Naive thymus-derived CD8-positive, alpha-beta T cell (primary cell): ENCODE results near the gene HOXD9. TPM values are rescaled to one million over a fixed set of nuclear protein-coding genes. Genes with fewer than 3 reads are reported as not detected.

Source experiments
- ATAC-seq, 2 donors: fragments of 150-1000 bp; cut with Tn5 transposase in 1 of 2; sonication (Bioruptor Pico), chemical (Tn5 transposase) in 1 of 2; 1 replicate in 1 of 2; 2 replicates in 1 of 2; pipeline ENCODE4 v1.10.0; 2021; ENCODE audit warnings: mild to moderate bottlenecking in 2 of 2, moderate library complexity in 2 of 2
- POLR2A ChIA-PET: fragments of 350-600 bp; sonication (Branson Sonifier 250); formaldehyde crosslinking; loops from one replicate; lab custom pipeline; 2021; ENCODE audit warnings: antibody characterized with exemption; lab: Charles Lee
- DNase-seq, 10 donors: peaks; one replicate each; pipeline versions ENCODE4 v3.0.0 to v3.0.0-alpha.2; 2020 to 2022
- H3K27ac Mint-ChIP-seq, 10 donors: one replicate each; pipeline ENCODE4 v1.8.0; 2020 to 2022; ENCODE audit warnings: mild to moderate bottlenecking in 10 of 10, mixed read lengths in 10 of 10, moderate library complexity in 4 of 10, inconsistent platforms in 1 of 10
- H3K27me3 Mint-ChIP-seq, 5 donors: one replicate each; pipeline ENCODE4 v1.8.0; 2021 to 2022; ENCODE audit warnings: mixed read lengths in 5 of 5
- H3K36me3 Mint-ChIP-seq, 3 donors: one replicate each; pipeline ENCODE4 v1.8.0; 2020 to 2022; ENCODE audit warnings: mixed read lengths in 3 of 3, mild to moderate bottlenecking in 2 of 3, inconsistent platforms in 1 of 3
- H3K4me1 Mint-ChIP-seq, 4 donors: one replicate each; pipeline ENCODE4 v1.8.0; 2021 to 2022; ENCODE audit warnings: mixed read lengths in 4 of 4
- H3K4me3 Mint-ChIP-seq, 10 donors: one replicate each; pipeline ENCODE4 v1.8.0; 2020 to 2022; ENCODE audit warnings: mild to moderate bottlenecking in 10 of 10, mixed read lengths in 10 of 10, moderate library complexity in 6 of 10, inconsistent platforms in 1 of 10
- H3K9me3 Mint-ChIP-seq, 9 donors: one replicate each; pipeline ENCODE4 v1.8.0; 2020 to 2022; ENCODE audit warnings: mixed read lengths in 9 of 9, mild to moderate bottlenecking in 3 of 9, inconsistent platforms in 1 of 9, moderate library complexity in 1 of 9
- polyA plus RNA-seq, 3 donors: library from polyadenylated mRNA; unstranded; fragments of 300-500 nt; fragmentation: Illumina TruSeq; gene quantifications; one replicate each; pipeline ENCODE4 v1.2.3, GENCODE V29; 2021
- total RNA-seq, 8 experiments: library from RNA in 2 of 8; stranded (reverse) in 2 of 8; gene quantifications; one replicate each; pipeline ENCODE4 v1.2.3 and lab custom pipeline; 2021 to 2026

HOXD9 gene
- total and polyA plus RNA-seq, 5 experiments from 2014 or later: not detected

GRCh38 chr2:176094349-176094748, 28.2 kb upstream of the HOXD9 start:
- peaks cover 0 to 46% (median 8%) of the 10 kb centered on the region in 9 donors for H3K9me3 Mint-ChIP-seq
- peaks cover 11 to 32% (median 13%) of the 10 kb centered on the region in 3 donors for H3K36me3 Mint-ChIP-seq
- ATAC-seq: no peak
- DNase-seq: no peak
- POLR2A ChIA-PET: interaction anchor here (1.0 kb wide), 1 partner anchor 12 kb away, joined by 4 read pairs; no protein-coding TSS in a partner anchor
- H3K4me1 Mint-ChIP-seq: peaks cover 19 to 41% (median 32%) of the 10 kb centered on the region in 4 donors
- H3K4me3 Mint-ChIP-seq: no peak overlapping the region
- H3K27ac Mint-ChIP-seq: no peak overlapping the region
- peaks cover 63 to 95% (median 83%) of the 10 kb centered on the region in 5 donors for H3K27me3 Mint-ChIP-seq

- Mint-ChIP-seq H3K36me3 (peaks cover 9 to 30% (median 12%) of the 10 kb centered on the region in 3 donors), H3K9me3 (peaks cover 0 to 43% (median 8%) of the 10 kb centered on the region in 9 donors), H3K27ac (no peak overlapping the region), H3K27me3 (peaks cover 54 to 93% (median 75%) of the 10 kb centered on the region in 5 donors), H3K4me1 (peaks cover 19 to 41% (median 33%) of the 10 kb centered on the region in 4 donors), H3K4me3 (peak overlapping the region in 2 of 10 donors; percentile 22 to 32)
- POLR2A ChIA-PET: no interaction called here
- ATAC-seq: no peak
- no peak for DNase-seq
These were observed 27.1 kb upstream of the HOXD9 start for GRCh38 chr2:176095421-176095820.

- no peak overlapping the region for H3K27ac Mint-ChIP-seq
- POLR2A ChIA-PET: interaction anchor here (0.9 kb wide), 1 partner anchor 16 kb away, joined by 3 read pairs; no protein-coding TSS in a partner anchor
- H3K36me3 Mint-ChIP-seq: peaks cover 8 to 24% (median 9%) of the 10 kb centered on the region in 3 donors
- DNase-seq: peak in 1 of 10 donors; percentile 4
- peaks cover 0 to 35% (median 2%) of the 10 kb centered on the region in 9 donors for H3K9me3 Mint-ChIP-seq
- peaks cover 19 to 41% (median 33%) of the 10 kb centered on the region in 4 donors for H3K4me1 Mint-ChIP-seq
- peak overlapping the region; percentile 57 to 87 (median 78) for H3K4me3 Mint-ChIP-seq
- ATAC-seq: peak in 1 of 2 donors; percentile 12
- peaks cover 50 to 93% (median 72%) of the 10 kb centered on the region in 5 donors for H3K27me3 Mint-ChIP-seq
These were observed 26.1 kb upstream of the HOXD9 start for GRCh38 chr2:176096243-176096985.

GRCh38 chr2:176096986-176097819, 25.3 kb upstream of the HOXD9 start:
- Mint-ChIP-seq H3K9me3 (peaks cover 0 to 29% (median 2%) of the 10 kb centered on the region in 9 donors), H3K36me3 (peaks cover 5 to 24% (median 7%) of the 10 kb centered on the region in 3 donors), H3K4me3 (peak overlapping the region; percentile 57 to 87 (median 78)), H3K4me1 (peaks cover 15 to 33% (median 27%) of the 10 kb centered on the region in 4 donors), H3K27ac (no peak overlapping the region), H3K27me3 (peaks cover 49 to 93% (median 73%) of the 10 kb centered on the region in 5 donors)
- DNase-seq (peak; percentile 25 to 66 (median 50)), ATAC-seq (peak; percentile 74 to 77)
- POLR2A ChIA-PET: interaction anchor here (0.9 kb wide), 2 partner anchors 15 to 17 kb away, joined by 3 read pairs; no protein-coding TSS in a partner anchor

GRCh38 chr2:176097820-176098365, 24.6 kb upstream of the HOXD9 start:
- H3K9me3 Mint-ChIP-seq: peaks cover 0 to 32% (median 5%) of the 10 kb centered on the region in 9 donors
- DNase-seq (no peak), ATAC-seq (no peak)
- peak overlapping the region; percentile 57 to 87 (median 78) for H3K4me3 Mint-ChIP-seq
- H3K36me3 Mint-ChIP-seq: peaks cover 7 to 27% (median 7%) of the 10 kb centered on the region in 3 donors
- no peak overlapping the region for H3K27ac Mint-ChIP-seq
- POLR2A ChIA-PET: interaction anchor here (0.9 kb wide), 1 partner anchor 15 kb away, joined by 3 read pairs; no protein-coding TSS in a partner anchor
- peaks cover 55 to 99% (median 80%) of the 10 kb centered on the region in 5 donors for H3K27me3 Mint-ChIP-seq
- H3K4me1 Mint-ChIP-seq: peaks cover 15 to 31% (median 26%) of the 10 kb centered on the region in 4 donors

- peaks cover 6 to 31% (median 9%) of the 10 kb centered on the region in 3 donors for H3K36me3 Mint-ChIP-seq
- DNase-seq (peak in 1 of 10 donors; percentile 31), ATAC-seq (no peak)
- peaks cover 0 to 28% (median 5%) of the 10 kb centered on the region in 9 donors for H3K9me3 Mint-ChIP-seq
- H3K27me3 Mint-ChIP-seq: peaks cover 54 to 99% (median 80%) of the 10 kb centered on the region in 5 donors
- peaks cover 12 to 26% (median 21%) of the 10 kb centered on the region in 4 donors for H3K4me1 Mint-ChIP-seq
- POLR2A ChIA-PET: interaction anchor here (0.6 to 0.9 kb wide), 2 partner anchors 16 to 97 kb away, joined by 3 to 5 read pairs; no protein-coding TSS in a partner anchor
- peak overlapping the region in 2 of 10 donors; percentile 3 to 73 for H3K4me3 Mint-ChIP-seq
- peak overlapping the region in 1 of 10 donors; percentile 82 for H3K27ac Mint-ChIP-seq
These were observed 24.0 kb upstream of the HOXD9 start for GRCh38 chr2:176098366-176099158.

GRCh38 chr2:176099159-176099727, 23.3 kb upstream of the HOXD9 start:
- ATAC-seq (no peak), DNase-seq (peak in 1 of 10 donors; percentile 18)
- peak overlapping the region in 3 of 10 donors; percentile 12 to 54 (median 39) for H3K4me3 Mint-ChIP-seq
- peak overlapping the region in 1 of 10 donors; percentile 82 for H3K27ac Mint-ChIP-seq
- H3K9me3 Mint-ChIP-seq: peaks cover 0 to 21% (median 5%) of the 10 kb centered on the region in 9 donors
- peaks cover 5 to 25% (median 5%) of the 10 kb centered on the region in 3 donors for H3K36me3 Mint-ChIP-seq
- peaks cover 13 to 24% (median 21%) of the 10 kb centered on the region in 4 donors for H3K4me1 Mint-ChIP-seq
- peaks cover 54 to 99% (median 80%) of the 10 kb centered on the region in 5 donors for H3K27me3 Mint-ChIP-seq
- POLR2A ChIA-PET: interaction anchor here (0.6 kb wide), 1 partner anchor 98 kb away, joined by 5 read pairs; no protein-coding TSS in a partner anchor

- Mint-ChIP-seq H3K9me3 (peaks cover 0 to 15% (median 5%) of the 10 kb centered on the region in 9 donors), H3K27me3 (peaks cover 58 to 99% (median 80%) of the 10 kb centered on the region in 5 donors), H3K27ac (peak within 1 kb of the TSS in 1 of 10 donors; percentile 84), H3K4me3 (peak within 1 kb of the TSS in 3 of 10 donors; percentile 12 to 54 (median 39)), H3K36me3 (peaks cover 4 to 18% (median 8%) of the 10 kb centered on the region in 3 donors), H3K4me1 (peaks cover 18 to 30% (median 26%) of the 10 kb centered on the region in 4 donors)
- ATAC-seq (no peak), DNase-seq (peak in 1 of 10 donors; percentile 45)
- POLR2A ChIA-PET: interaction anchor here (0.6 kb wide), 1 partner anchor 98 kb away, joined by 5 read pairs; no protein-coding TSS in a partner anchor
These were observed 22.6 kb upstream of the HOXD9 start, which contains the start of gene HOXD12 for GRCh38 chr2:176099728-176100546. Gene HOXD12, plus strand, starts transcription at chr2:176099795. Its CDS starts 7 bp downstream, at chr2:176099802.

GRCh38 chr2:176100547-176101140, 21.9 kb upstream of the HOXD9 start:
- H3K9me3 Mint-ChIP-seq: peaks cover 0 to 10% (median 3%) of the 10 kb centered on the region in 9 donors
- H3K27ac Mint-ChIP-seq: peak overlapping the region in 2 of 10 donors; percentile 53 to 84
- H3K4me1 Mint-ChIP-seq: peaks cover 22 to 37% (median 31%) of the 10 kb centered on the region in 4 donors
- POLR2A ChIA-PET: no interaction called here
- ATAC-seq (no peak), DNase-seq (peak in 1 of 10 donors; percentile 18)
- H3K36me3 Mint-ChIP-seq: peaks cover 2 to 11% (median 11%) of the 10 kb centered on the region in 3 donors
- H3K27me3 Mint-ChIP-seq: peaks cover 58 to 99% (median 82%) of the 10 kb centered on the region in 5 donors
- H3K4me3 Mint-ChIP-seq: peak overlapping the region in 2 of 10 donors; percentile 12 to 20
